ENCODE results near the gene KLF13. TPM values are rescaled to one million over a fixed set of nuclear protein-coding genes. Genes with fewer than 3 reads are reported as not detected.

KLF13 gene
- total RNA-seq, 1 donor = 58.6 TPM

DNA sequence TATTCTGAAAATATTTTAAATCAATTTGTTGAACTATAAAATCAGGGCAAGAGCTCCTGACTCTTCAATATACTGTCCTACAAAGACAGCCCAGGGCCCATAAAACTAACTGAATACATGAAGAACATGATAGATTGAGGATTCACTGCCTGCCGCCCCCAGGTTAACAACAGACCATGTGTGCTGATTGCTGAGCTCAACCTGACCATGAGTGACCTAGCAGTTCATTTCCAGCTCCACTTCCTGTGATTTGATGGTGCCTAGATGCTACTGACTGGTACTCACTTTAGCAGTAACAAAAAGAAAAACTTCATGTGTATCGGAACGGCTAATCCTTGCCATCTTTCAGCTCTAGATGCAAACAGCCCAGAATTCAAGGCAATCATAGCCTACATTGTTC lies 9.6 kb upstream of the KLF13 start:
- no peak overlapping the region for H3K4me2 ChIP-seq (ENCODE audit: insufficient read depth, low read length)
- TF ChIP-seq, protein P1, sequence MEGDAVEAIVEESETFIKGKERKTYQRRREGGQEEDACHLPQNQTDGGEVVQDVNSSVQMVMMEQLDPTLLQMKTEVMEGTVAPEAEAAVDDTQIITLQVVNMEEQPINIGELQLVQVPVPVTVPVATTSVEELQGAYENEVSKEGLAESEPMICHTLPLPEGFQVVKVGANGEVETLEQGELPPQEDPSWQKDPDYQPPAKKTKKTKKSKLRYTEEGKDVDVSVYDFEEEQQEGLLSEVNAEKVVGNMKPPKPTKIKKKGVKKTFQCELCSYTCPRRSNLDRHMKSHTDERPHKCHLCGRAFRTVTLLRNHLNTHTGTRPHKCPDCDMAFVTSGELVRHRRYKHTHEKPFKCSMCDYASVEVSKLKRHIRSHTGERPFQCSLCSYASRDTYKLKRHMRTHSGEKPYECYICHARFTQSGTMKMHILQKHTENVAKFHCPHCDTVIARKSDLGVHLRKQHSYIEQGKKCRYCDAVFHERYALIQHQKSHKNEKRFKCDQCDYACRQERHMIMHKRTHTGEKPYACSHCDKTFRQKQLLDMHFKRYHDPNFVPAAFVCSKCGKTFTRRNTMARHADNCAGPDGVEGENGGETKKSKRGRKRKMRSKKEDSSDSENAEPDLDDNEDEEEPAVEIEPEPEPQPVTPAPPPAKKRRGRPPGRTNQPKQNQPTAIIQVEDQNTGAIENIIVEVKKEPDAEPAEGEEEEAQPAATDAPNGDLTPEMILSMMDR (IDR thresholded peaks at IDR 0.05; ENCODE audit: extremely low read depth, low read depth, low read length) = no peak
- H3K4me1 ChIP-seq (ENCODE audit: insufficient read depth, low read length) = no peaks in the 10 kb centered on the region
- no peaks in the 10 kb centered on the region for H3K36me3 ChIP-seq (ENCODE audit: insufficient read depth, low read length)
- no peak overlapping the region for H2AFZ ChIP-seq (ENCODE audit: low read length)
- H3K9me3 ChIP-seq (ENCODE audit: low read depth, low read length) = peaks cover 6% of the 10 kb centered on the region
- DNase-seq (ENCODE audit: insufficient read length, low spot score, missing footprints) = no peak
- H4K20me1 ChIP-seq (ENCODE audit: insufficient read depth, low read length) = no peaks in the 10 kb centered on the region
- no peak overlapping the region for H3K27ac ChIP-seq (ENCODE audit: low read depth, low read length)
- H3K4me3 ChIP-seq (ENCODE audit: insufficient read depth, low read length) = no peak overlapping the region
- H3K27me3 ChIP-seq (ENCODE audit: insufficient read depth, low read length) = peaks cover 14% of the 10 kb centered on the region
- no peaks in the 10 kb centered on the region for H3K79me2 ChIP-seq (ENCODE audit: insufficient read depth, low read length)

DNA sequence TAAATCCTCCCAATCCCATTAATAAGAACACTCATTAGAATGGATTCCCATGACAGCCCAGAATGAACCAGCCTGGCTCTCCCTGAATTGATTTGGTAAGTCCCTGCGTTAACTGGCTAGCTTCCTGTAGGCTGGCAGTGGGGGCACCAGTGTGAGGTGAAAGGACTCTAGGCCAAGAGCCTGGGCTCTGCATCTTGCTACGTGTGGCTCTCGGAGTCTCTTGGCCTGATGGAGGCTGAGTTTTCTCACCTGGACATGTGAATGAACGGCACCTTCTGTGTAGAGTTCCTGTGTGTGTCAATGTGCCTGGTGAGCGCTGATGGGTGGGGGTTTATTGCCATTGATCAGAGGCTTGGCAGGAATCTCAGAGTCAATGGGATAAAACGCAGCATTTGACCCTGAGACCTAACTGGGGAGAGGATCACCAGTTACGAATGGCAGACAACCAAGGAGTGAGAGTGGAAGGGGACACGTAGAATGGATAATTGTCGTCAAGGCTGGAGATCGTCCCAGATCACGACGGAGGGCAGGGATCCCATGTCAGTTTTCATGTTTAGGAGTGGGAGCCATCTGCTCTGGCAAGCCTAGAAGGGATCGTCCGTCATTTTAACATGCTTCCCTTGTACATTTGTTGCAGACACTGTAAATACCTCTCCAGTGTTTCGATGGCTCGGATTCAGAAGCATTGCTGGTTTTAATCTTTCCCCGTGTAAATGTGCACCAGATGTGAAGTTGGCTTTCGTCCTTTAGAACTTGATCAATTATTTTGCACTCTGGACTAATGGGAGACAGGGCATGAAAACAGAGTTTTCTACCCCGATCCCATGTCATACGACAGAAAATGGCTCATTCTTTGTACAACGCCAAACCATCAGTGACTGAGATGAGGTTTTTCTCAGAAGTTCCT lies 9.0 kb upstream of the KLF13 start:
- H3K4me2 ChIP-seq (ENCODE audit: insufficient read depth, low read length) = no peak overlapping the region
- no peaks in the 10 kb centered on the region for H3K79me2 ChIP-seq (ENCODE audit: insufficient read depth, low read length)
- no peak overlapping the region for H3K4me3 ChIP-seq (ENCODE audit: insufficient read depth, low read length)
- TF ChIP-seq, protein P1 (IDR thresholded peaks at IDR 0.05; ENCODE audit: extremely low read depth, low read depth, low read length) = no peak
- H4K20me1 ChIP-seq (ENCODE audit: insufficient read depth, low read length) = no peaks in the 10 kb centered on the region
- H3K27ac ChIP-seq (ENCODE audit: low read depth, low read length) = no peak overlapping the region
- H3K9me3 ChIP-seq (ENCODE audit: low read depth, low read length) = peaks cover 6% of the 10 kb centered on the region
- peak; percentile 75 for DNase-seq (ENCODE audit: insufficient read length, low spot score, missing footprints)
- H3K4me1 ChIP-seq (ENCODE audit: insufficient read depth, low read length) = no peaks in the 10 kb centered on the region
- H2AFZ ChIP-seq (ENCODE audit: low read length) = no peak overlapping the region
- H3K27me3 ChIP-seq (ENCODE audit: insufficient read depth, low read length) = peaks cover 14% of the 10 kb centered on the region
- H3K36me3 ChIP-seq (ENCODE audit: insufficient read depth, low read length) = no peaks in the 10 kb centered on the region

DNA sequence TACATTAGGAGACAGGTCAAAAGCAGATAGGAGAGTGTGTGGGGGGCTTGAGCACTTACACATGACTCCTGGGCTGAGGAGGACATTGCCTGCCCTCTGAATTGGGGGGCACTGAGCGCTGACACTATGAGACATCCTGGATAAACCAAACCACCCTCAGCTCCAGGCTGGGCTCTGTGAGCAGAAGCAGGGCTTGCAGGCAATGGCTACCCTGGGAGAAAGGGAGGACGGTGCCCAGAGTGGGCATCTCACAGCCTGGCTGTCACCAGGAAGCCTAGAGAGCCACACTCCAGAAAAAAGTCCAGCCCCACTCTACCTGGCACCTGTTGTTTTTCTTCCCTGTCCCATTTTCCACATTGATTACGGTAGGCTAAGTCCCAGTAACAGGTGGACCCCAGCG lies 8.2 kb upstream of the KLF13 start:
- TF ChIP-seq, protein P1 (IDR thresholded peaks at IDR 0.05; ENCODE audit: extremely low read depth, low read depth, low read length) = no peak
- H4K20me1 ChIP-seq (ENCODE audit: insufficient read depth, low read length) = no peaks in the 10 kb centered on the region
- H3K79me2 ChIP-seq (ENCODE audit: insufficient read depth, low read length) = no peaks in the 10 kb centered on the region
- no peak overlapping the region for H3K4me3 ChIP-seq (ENCODE audit: insufficient read depth, low read length)
- H3K27me3 ChIP-seq (ENCODE audit: insufficient read depth, low read length) = peaks cover 14% of the 10 kb centered on the region
- no peaks in the 10 kb centered on the region for H3K4me1 ChIP-seq (ENCODE audit: insufficient read depth, low read length)
- no peak overlapping the region for H2AFZ ChIP-seq (ENCODE audit: low read length)
- no peak overlapping the region for H3K27ac ChIP-seq (ENCODE audit: low read depth, low read length)
- H3K9me3 ChIP-seq (ENCODE audit: low read depth, low read length) = peaks cover 2% of the 10 kb centered on the region
- H3K36me3 ChIP-seq (ENCODE audit: insufficient read depth, low read length) = no peaks in the 10 kb centered on the region
- no peak overlapping the region for H3K4me2 ChIP-seq (ENCODE audit: insufficient read depth, low read length)
- DNase-seq (ENCODE audit: insufficient read length, low spot score, missing footprints) = peak; percentile 26

DNA sequence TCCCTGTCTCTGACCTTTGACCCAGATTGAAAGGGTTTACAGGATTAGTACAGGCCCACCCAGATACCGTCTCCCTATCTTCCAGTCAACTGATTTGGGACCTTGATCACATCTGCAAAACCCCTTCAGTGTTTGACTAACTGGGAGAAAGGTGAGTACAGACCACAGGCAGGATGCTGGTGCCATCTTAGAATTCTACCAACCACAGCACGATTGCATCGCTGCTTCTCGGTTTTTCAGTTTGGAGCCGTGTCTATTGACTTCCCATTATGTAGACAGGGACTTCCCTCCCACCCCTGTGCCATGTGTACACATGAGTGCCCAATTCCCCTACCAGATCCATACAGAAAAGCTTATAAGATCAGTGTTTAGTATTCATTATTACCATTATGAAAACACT lies 6.6 kb upstream of the KLF13 start:
- Histone ChIP-seq H3K9me3 (ENCODE audit: low read depth, low read length) (no peaks in the 10 kb centered on the region), H3K4me3 (ENCODE audit: insufficient read depth, low read length) (no peak overlapping the region), H4K20me1 (ENCODE audit: insufficient read depth, low read length) (no peaks in the 10 kb centered on the region), H3K36me3 (ENCODE audit: insufficient read depth, low read length) (no peaks in the 10 kb centered on the region), H3K79me2 (ENCODE audit: insufficient read depth, low read length) (no peaks in the 10 kb centered on the region), H3K27me3 (ENCODE audit: insufficient read depth, low read length) (peaks cover 14% of the 10 kb centered on the region), H3K4me1 (ENCODE audit: insufficient read depth, low read length) (peaks cover 4% of the 10 kb centered on the region), H2AFZ (ENCODE audit: low read length) (no peak overlapping the region), H3K27ac (ENCODE audit: low read depth, low read length) (no peak overlapping the region), H3K4me2 (ENCODE audit: insufficient read depth, low read length) (no peak overlapping the region)
- TF ChIP-seq, protein P1 (IDR thresholded peaks at IDR 0.05; ENCODE audit: extremely low read depth, low read depth, low read length) = no peak
- no peak for DNase-seq (ENCODE audit: insufficient read length, low spot score, missing footprints)

Measured in osteoblast (primary cell).